ENCODE measurements around the gene FBXO9. TPM values are rescaled to one million over a fixed set of nuclear protein-coding genes. Genes with fewer than 3 reads are reported as not detected.

Gene FBXO9
- polyA plus RNA-seq, 1 experiment, result 83.5 TPM

DNA sequence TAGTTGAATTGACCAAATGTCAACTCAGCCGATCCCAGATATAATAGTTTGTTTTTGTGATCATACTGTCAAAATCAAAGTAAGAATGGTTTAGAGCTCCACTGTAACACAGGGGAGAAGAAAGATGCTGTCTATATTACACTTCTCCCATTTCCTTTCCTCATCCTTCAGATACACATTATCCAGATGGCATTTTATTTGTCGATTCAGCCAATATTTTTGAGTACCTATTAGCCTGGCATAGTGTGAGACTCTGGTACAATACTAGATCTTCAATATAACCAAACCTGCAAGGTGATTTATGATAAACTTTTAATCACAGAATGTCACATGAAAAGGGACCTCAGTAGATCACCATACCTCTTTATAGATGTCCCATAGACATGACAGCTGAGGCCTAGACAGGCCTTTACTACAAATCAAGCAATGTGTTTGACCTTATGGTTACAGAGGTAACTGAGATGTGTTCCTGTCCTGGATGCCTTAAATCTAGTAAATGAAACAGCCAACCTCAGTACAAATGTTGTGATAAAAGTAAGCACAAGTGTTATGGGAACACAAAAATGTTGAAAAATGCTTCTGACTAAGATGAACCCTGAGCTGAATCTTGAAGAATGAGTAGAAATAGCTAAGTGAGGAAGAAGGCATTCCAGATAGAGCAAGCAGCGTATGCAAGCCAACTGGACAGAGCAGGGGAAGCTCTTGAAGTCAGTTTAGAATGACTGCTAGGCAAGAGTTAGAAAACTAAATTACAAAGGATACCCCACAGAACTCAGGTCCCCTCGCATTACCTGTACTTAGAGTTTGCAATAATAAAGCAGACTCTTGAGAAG is 1.9 kb downstream of the FBXO9 start:
- Histone ChIP-seq H3K27me3 (ENCODE audit: control insufficient read depth, insufficient read depth, low read length) (no peaks in the 10 kb centered on the region), H3K36me3 (ENCODE audit: control insufficient read depth, insufficient read depth, low read length) (peaks cover 1% of the 10 kb centered on the region), H3K4me3 (ENCODE audit: low read depth, low read length) (no peak overlapping the region; the same call in 1 of the 2 replicates)
- TF ChIP-seq, protein P1, sequence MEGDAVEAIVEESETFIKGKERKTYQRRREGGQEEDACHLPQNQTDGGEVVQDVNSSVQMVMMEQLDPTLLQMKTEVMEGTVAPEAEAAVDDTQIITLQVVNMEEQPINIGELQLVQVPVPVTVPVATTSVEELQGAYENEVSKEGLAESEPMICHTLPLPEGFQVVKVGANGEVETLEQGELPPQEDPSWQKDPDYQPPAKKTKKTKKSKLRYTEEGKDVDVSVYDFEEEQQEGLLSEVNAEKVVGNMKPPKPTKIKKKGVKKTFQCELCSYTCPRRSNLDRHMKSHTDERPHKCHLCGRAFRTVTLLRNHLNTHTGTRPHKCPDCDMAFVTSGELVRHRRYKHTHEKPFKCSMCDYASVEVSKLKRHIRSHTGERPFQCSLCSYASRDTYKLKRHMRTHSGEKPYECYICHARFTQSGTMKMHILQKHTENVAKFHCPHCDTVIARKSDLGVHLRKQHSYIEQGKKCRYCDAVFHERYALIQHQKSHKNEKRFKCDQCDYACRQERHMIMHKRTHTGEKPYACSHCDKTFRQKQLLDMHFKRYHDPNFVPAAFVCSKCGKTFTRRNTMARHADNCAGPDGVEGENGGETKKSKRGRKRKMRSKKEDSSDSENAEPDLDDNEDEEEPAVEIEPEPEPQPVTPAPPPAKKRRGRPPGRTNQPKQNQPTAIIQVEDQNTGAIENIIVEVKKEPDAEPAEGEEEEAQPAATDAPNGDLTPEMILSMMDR (IDR thresholded peaks at IDR 0.05; ENCODE audit: insufficient read depth, low read depth, low read length), result no peak
- ChIA-PET POLR2A (interaction anchor here (0.6 to 0.7 kb wide), 2 partner anchors 72 to 280 kb away, joined by 3 to 4 read pairs; partner anchors contain the start of gene GSTA4), CTCF (interaction anchor here (0.8 to 2.8 kb wide), 4 partner anchors 11 to 73 kb away, joined by 3 to 12 read pairs (median 4); partner anchors contain the start of gene GSTA4)
- no peak for DNase-seq (ENCODE audit: low read depth)

GRCh38 chr6:53067849-53068361 is 2.7 kb downstream of the FBXO9 start:
- Histone ChIP-seq H3K4me3 (ENCODE audit: low read depth, low read length) (no peak overlapping the region), H3K36me3 (ENCODE audit: control insufficient read depth, insufficient read depth, low read length) (peaks cover 1% of the 10 kb centered on the region), H3K27me3 (ENCODE audit: control insufficient read depth, insufficient read depth, low read length) (no peaks in the 10 kb centered on the region)
- CTCF ChIA-PET, result interaction anchor here (0.8 to 2.8 kb wide), 3 partner anchors 10 to 191 kb away, joined by 3 to 12 read pairs (median 4); partner anchors contain the start of gene GSTA4
- no peak for DNase-seq (ENCODE audit: low read depth)
- TF ChIP-seq, protein P1 (IDR thresholded peaks at IDR 0.05; ENCODE audit: insufficient read depth, low read depth, low read length), result no peak
- POLR2A ChIA-PET, result interaction anchor here (0.6 to 0.7 kb wide), 2 partner anchors 73 to 279 kb away, joined by 3 to 4 read pairs; partner anchors contain the start of gene GSTA4

DNA sequence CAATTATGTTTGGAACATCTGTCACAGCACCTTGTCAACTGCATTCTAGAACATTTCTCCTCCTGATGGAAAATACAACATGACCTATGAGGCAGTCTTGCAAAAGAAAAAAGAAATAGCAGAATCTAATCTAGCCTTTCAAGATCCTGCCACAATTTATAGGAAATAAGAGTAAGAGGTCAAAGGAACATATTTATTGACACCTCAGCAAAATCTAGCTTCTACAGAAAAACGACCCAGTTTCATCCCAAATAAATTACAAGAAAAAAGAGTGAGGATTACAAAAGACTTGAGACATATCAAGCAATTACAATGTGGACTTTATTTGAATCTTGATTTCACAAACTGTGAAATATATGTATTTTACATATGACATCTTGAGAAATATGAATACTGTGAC is 4.2 kb downstream of the FBXO9 start:
- Histone ChIP-seq H3K36me3 (ENCODE audit: control insufficient read depth, insufficient read depth, low read length) (peaks cover 3% of the 10 kb centered on the region), H3K27me3 (ENCODE audit: control insufficient read depth, insufficient read depth, low read length) (no peaks in the 10 kb centered on the region), H3K4me3 (ENCODE audit: low read depth, low read length) (no peak overlapping the region)
- no peak for DNase-seq (ENCODE audit: low read depth)
- POLR2A ChIA-PET, result no interaction called here
- TF ChIP-seq, protein P1 (IDR thresholded peaks at IDR 0.05; ENCODE audit: insufficient read depth, low read depth, low read length), result no peak
- CTCF ChIA-PET, result no interaction called here

- DNase-seq (ENCODE audit: low read depth), result no peak
- ChIA-PET POLR2A (no interaction called here), CTCF (interaction anchor here (1.3 kb wide), 1 partner anchor 10 kb away, joined by 3 read pairs; no protein-coding TSS in a partner anchor)
- Histone ChIP-seq H3K27me3 (ENCODE audit: control insufficient read depth, insufficient read depth, low read length) (no peaks in the 10 kb centered on the region), H3K36me3 (ENCODE audit: control insufficient read depth, insufficient read depth, low read length) (peaks cover 6% of the 10 kb centered on the region), H3K4me3 (ENCODE audit: low read depth, low read length) (no peak overlapping the region)
- TF ChIP-seq, protein P1 (IDR thresholded peaks at IDR 0.05; ENCODE audit: insufficient read depth, low read depth, low read length), result no peak
Measured at GRCh38 chr6:53070806-53071205, 5.6 kb downstream of the FBXO9 start.

DNA sequence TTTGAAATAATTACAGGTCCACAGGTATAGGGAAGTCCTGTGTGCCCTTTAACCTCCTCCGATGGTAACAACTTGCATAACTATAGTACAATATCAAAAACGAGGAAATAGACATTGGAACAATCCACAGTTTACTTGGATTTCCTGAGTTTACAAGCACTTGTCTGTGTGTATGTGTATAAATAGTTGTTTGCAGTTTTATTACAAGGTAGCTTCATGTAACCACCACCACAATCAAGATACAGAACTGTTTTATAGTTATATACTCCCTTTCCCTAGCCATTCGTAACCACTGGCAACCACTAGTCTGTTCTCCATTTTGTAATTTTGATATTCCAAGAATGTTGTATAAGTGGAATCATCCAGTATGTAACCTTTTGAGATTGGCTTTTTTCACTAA is 9.1 kb downstream of the FBXO9 start:
- peaks cover 7% of the 10 kb centered on the region for H3K36me3 ChIP-seq (ENCODE audit: control insufficient read depth, insufficient read depth, low read length)
- ChIA-PET POLR2A (no interaction called here), CTCF (interaction anchor here (1.4 kb wide), 1 partner anchor 98 kb away, joined by 3 read pairs; no protein-coding TSS in a partner anchor)
- TF ChIP-seq, protein P1 (IDR thresholded peaks at IDR 0.05; ENCODE audit: insufficient read depth, low read depth, low read length), result no peak
- H3K27me3 ChIP-seq (ENCODE audit: control insufficient read depth, insufficient read depth, low read length), result no peaks in the 10 kb centered on the region
- no peak for DNase-seq (ENCODE audit: low read depth)
- H3K4me3 ChIP-seq (ENCODE audit: low read depth, low read length), result no peak overlapping the region
